WTC11 (cell line): ENCODE results near the gene TTC17. TPM values are rescaled to one million over a fixed set of nuclear protein-coding genes. Genes with fewer than 3 reads are reported as not detected.

Source experiments
- ATAC-seq: fragments of 200-7000 bp; cut with Tn5 transposase; 2 replicates; pipeline ENCODE4 v1.10.0; 2021; ENCODE audit warnings: mild to moderate bottlenecking, moderate library complexity
- CTCF ChIA-PET: fragments of 300-600 bp; sonication (Branson Sonifier 250); formaldehyde crosslinking; loops from one replicate; lab custom pipeline; 2021; ENCODE audit warnings: antibody characterized with exemption; lab: Charles Lee
- POLR2A ChIA-PET: fragments of 350-600 bp; sonication (Branson Sonifier 250); formaldehyde crosslinking; loops from one replicate; lab custom pipeline; 2021; ENCODE audit warnings: antibody characterized with exemption; lab: Charles Lee
- DNase-seq: peaks from one replicate; pipeline ENCODE4 v3.0.0; 2021; ENCODE audit warnings: low spot score
- H3K27ac Mint-ChIP-seq: 2 replicates; pipeline ENCODE4 v1.8.0; 2021; ENCODE audit warnings: mixed read lengths
- H3K27me3 Mint-ChIP-seq: 2 replicates; pipeline ENCODE4 v1.8.0; 2021; ENCODE audit warnings: low read depth, mild to moderate bottlenecking, moderate library complexity, mixed read lengths
- H3K36me3 Mint-ChIP-seq: 2 replicates; pipeline ENCODE4 v1.8.0; 2021; ENCODE audit warnings: mixed read lengths
- H3K4me1 Mint-ChIP-seq: 2 replicates; pipeline ENCODE4 v1.8.0; 2022; ENCODE audit warnings: mixed read lengths
- H3K4me3 Mint-ChIP-seq: 2 replicates; pipeline ENCODE4 v1.8.0; 2021; ENCODE audit warnings: mild to moderate bottlenecking, moderate library complexity, mixed read lengths
- H3K9me3 Mint-ChIP-seq: 2 replicates; pipeline ENCODE4 v1.8.0; 2021; ENCODE audit warnings: mixed read lengths
- ATF3 ChIP-seq: sonication (generic); formaldehyde crosslinking; conservative IDR thresholded peaks from 2 replicates; pipeline ENCODE4 v1.8.1; 2022; ENCODE audit warnings: mild to moderate bottlenecking, missing genetic modification reagents
- ELF4 ChIP-seq: sonication (generic); formaldehyde crosslinking; IDR thresholded peaks from 2 replicates; pipeline ENCODE4 v1.8.1; 2022; ENCODE audit warnings: low read depth, mild to moderate bottlenecking, moderate library complexity, missing genetic modification reagents
- FOXJ3 ChIP-seq: sonication (generic); formaldehyde crosslinking; IDR thresholded peaks from 2 replicates; pipeline ENCODE4 v1.9.0; 2021; ENCODE audit warnings: missing genetic modification reagents, mild to moderate bottlenecking, borderline replicate concordance
- GABPB1 ChIP-seq: sonication (generic); formaldehyde crosslinking; IDR thresholded peaks from 2 replicates; pipeline ENCODE4 v1.8.1; 2023; ENCODE audit warnings: mild to moderate bottlenecking, missing genetic modification reagents
- GRHL2 ChIP-seq: fragments of 250-450 bp; sonication (Bioruptor Pico); IDR thresholded peaks from 2 replicates; pipeline ENCODE4 v1.8.0; 2022; ENCODE audit warnings: mild to moderate bottlenecking, moderate library complexity; ENCODE audit not compliant: insufficient replicate concordance, severe bottlenecking
- GTF2I ChIP-seq: fragments of 250-450 bp; sonication (Bioruptor Pico); conservative IDR thresholded peaks from 2 replicates; pipeline ENCODE4 v1.4.0; 2021; ENCODE audit warnings: mild to moderate bottlenecking
- HMGA2 ChIP-seq: fragments of 250-450 bp; sonication (Bioruptor Pico); IDR thresholded peaks from 2 replicates; pipeline ENCODE4 v1.4.0; 2021; ENCODE audit warnings: mild to moderate bottlenecking, moderate library complexity
- IRF2 ChIP-seq: sonication (generic); formaldehyde crosslinking; IDR thresholded peaks from 2 replicates; pipeline ENCODE4 v1.8.0; 2022; ENCODE audit warnings: low read depth, missing genetic modification reagents, borderline replicate concordance
- NFE2L1 ChIP-seq: sonication (generic); formaldehyde crosslinking; IDR thresholded peaks from 2 replicates; pipeline ENCODE4 v1.8.1; 2023; ENCODE audit warnings: missing genetic modification reagents
- NR3C1 ChIP-seq: sonication (generic); formaldehyde crosslinking; conservative IDR thresholded peaks from 2 replicates; pipeline ENCODE4 v1.8.1; 2023; ENCODE audit warnings: low read depth, mild to moderate bottlenecking, missing genetic modification reagents
- RORB ChIP-seq: fragments of 250-450 bp; sonication (Bioruptor Pico); IDR thresholded peaks from 2 replicates; pipeline ENCODE4 v1.9.0; 2021; ENCODE audit warnings: mild to moderate bottlenecking
- SMAD4 ChIP-seq: sonication (generic); formaldehyde crosslinking; IDR thresholded peaks from 2 replicates; pipeline ENCODE4 v1.8.0; 2022; ENCODE audit warnings: mild to moderate bottlenecking, missing genetic modification reagents
- SP1 ChIP-seq: sonication (generic); formaldehyde crosslinking; conservative IDR thresholded peaks from 2 replicates; pipeline ENCODE4 v1.8.1; 2022; ENCODE audit warnings: missing genetic modification reagents
- TP53 ChIP-seq: sonication (generic); formaldehyde crosslinking; IDR thresholded peaks from 2 replicates; pipeline ENCODE4 v1.8.1; 2023; ENCODE audit warnings: mild to moderate bottlenecking, missing genetic modification reagents
- ZBTB21 ChIP-seq: sonication (generic); formaldehyde crosslinking; IDR thresholded peaks from 2 replicates; pipeline ENCODE4 v1.8.1; 2023; ENCODE audit warnings: mild to moderate bottlenecking, missing genetic modification reagents, borderline replicate concordance
- ZNF138 ChIP-seq: sonication (generic); formaldehyde crosslinking; conservative IDR thresholded peaks from 2 replicates; pipeline ENCODE4 v1.8.1; 2022; ENCODE audit warnings: mild to moderate bottlenecking, moderate library complexity, missing genetic modification reagents
- ZNF317 ChIP-seq: sonication (generic); formaldehyde crosslinking; IDR thresholded peaks from 2 replicates; pipeline ENCODE4 v1.8.1; 2023; ENCODE audit warnings: low read depth, mild to moderate bottlenecking, moderate library complexity, missing genetic modification reagents, borderline replicate concordance
- ZNF423 ChIP-seq: fragments of 250-450 bp; sonication (Bioruptor Pico); IDR thresholded peaks from 2 replicates; pipeline ENCODE4 v2.1.2; 2022; ENCODE audit warnings: mild to moderate bottlenecking, moderate library complexity
- ZNF532 ChIP-seq: fragments of 250-450 bp; sonication (Bioruptor Pico); IDR thresholded peaks from 2 replicates; pipeline ENCODE4 v1.9.0; 2021; ENCODE audit warnings: mild to moderate bottlenecking, borderline replicate concordance
- total RNA-seq: library from RNA; stranded (reverse); gene quantifications from 3 replicates; pipeline ENCODE4 v1.2.3, GENCODE V29; 2021
- TF ChIP-seq, protein P1 (sequence below): sonication (generic); formaldehyde crosslinking; conservative IDR thresholded peaks from 2 replicates; pipeline ENCODE4 v1.8.1; 2023; ENCODE audit warnings: mild to moderate bottlenecking, low read depth, missing genetic modification reagents, moderate library complexity
- TF ChIP-seq, protein P2 (sequence below): sonication (generic); formaldehyde crosslinking; IDR thresholded peaks from 2 replicates; pipeline ENCODE4 v1.8.1; 2023; ENCODE audit warnings: mild to moderate bottlenecking, missing genetic modification reagents
- TF ChIP-seq, protein P3 (sequence below): sonication (generic); formaldehyde crosslinking; IDR thresholded peaks from 2 replicates; pipeline ENCODE4 v1.8.1; 2023; ENCODE audit warnings: mild to moderate bottlenecking, missing genetic modification reagents, moderate library complexity

TTC17 gene
- total RNA-seq, 1 experiment from 2014 or later, result 69.0 TPM

- TF ChIP-seq RORB (CRISPR knock-in tag) (no peak), ATF3 (no peak)
These were observed 2.4 kb upstream of the TTC17 start (continued) for GRCh38 chr11:43356336-43356735.

GRCh38 chr11:43358279-43358800, 380 bp upstream of the TTC17 start:
- H3K27ac Mint-ChIP-seq, result peak overlapping the region; percentile 96
- no peak for DNase-seq
- H3K27me3 Mint-ChIP-seq, result 0 out of 2 replicates have a peak, but pooled peaks cover 4% of the 10 kb centered on the region
- peaks cover 28% of the 10 kb centered on the region for H3K4me1 Mint-ChIP-seq
- ChIA-PET CTCF (interaction anchor here (1.3 to 2.9 kb wide), 2 partner anchors 46 to 61 kb away, joined by 4 to 22 read pairs; partner anchors contain the start of gene API5), POLR2A (interaction anchor here (0.7 to 1.5 kb wide), 4 partner anchors 12 to 47 kb away, joined by 3 to 5 read pairs (median 3); partner anchors contain the start of gene API5)
- TF ChIP-seq ZNF532 (CRISPR knock-in tag), result no peak
- TF ChIP-seq SMAD4 (CRISPR knock-in tag), result no peak
- peak; percentile 6; the same call in 1 of the 2 replicates for ATAC-seq
- H3K4me3 Mint-ChIP-seq, result peak overlapping the region; percentile 95
- no peaks in the 10 kb centered on the region for H3K9me3 Mint-ChIP-seq
- no peaks in the 10 kb centered on the region for H3K36me3 Mint-ChIP-seq

GRCh38 chr11:43359422-43359818, 700 bp downstream of the TTC17 start:
- Mint-ChIP-seq H3K4me3 (peak overlapping the region; percentile 95), H3K27ac (peak overlapping the region; percentile 93), H3K9me3 (peaks cover 4% of the 10 kb centered on the region; the same call in 1 of the 2 replicates), H3K27me3 (0 out of 2 replicates have a peak, but pooled peaks cover 4% of the 10 kb centered on the region), H3K36me3 (peaks cover 4% of the 10 kb centered on the region; the same call in 1 of the 2 replicates), H3K4me1 (peaks cover 28% of the 10 kb centered on the region)
- ATAC-seq (peak; percentile 14), DNase-seq (peak; percentile 21)
- ChIA-PET CTCF (interaction anchor here (0.6 to 1.3 kb wide), 5 partner anchors 48 to 629 kb away, joined by 3 to 4 read pairs (median 3); partner anchors contain the start of gene API5), POLR2A (interaction anchor here (1.0 to 1.4 kb wide), 3 partner anchors 11 to 63 kb away, joined by 3 to 5 read pairs (median 4); partner anchors contain the start of gene API5)
- TF ChIP-seq, protein P1, sequence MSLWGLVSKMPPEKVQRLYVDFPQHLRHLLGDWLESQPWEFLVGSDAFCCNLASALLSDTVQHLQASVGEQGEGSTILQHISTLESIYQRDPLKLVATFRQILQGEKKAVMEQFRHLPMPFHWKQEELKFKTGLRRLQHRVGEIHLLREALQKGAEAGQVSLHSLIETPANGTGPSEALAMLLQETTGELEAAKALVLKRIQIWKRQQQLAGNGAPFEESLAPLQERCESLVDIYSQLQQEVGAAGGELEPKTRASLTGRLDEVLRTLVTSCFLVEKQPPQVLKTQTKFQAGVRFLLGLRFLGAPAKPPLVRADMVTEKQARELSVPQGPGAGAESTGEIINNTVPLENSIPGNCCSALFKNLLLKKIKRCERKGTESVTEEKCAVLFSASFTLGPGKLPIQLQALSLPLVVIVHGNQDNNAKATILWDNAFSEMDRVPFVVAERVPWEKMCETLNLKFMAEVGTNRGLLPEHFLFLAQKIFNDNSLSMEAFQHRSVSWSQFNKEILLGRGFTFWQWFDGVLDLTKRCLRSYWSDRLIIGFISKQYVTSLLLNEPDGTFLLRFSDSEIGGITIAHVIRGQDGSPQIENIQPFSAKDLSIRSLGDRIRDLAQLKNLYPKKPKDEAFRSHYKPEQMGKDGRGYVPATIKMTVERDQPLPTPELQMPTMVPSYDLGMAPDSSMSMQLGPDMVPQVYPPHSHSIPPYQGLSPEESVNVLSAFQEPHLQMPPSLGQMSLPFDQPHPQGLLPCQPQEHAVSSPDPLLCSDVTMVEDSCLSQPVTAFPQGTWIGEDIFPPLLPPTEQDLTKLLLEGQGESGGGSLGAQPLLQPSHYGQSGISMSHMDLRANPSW (CRISPR knock-in tag), result no peak
- TF ChIP-seq NR3C1 (CRISPR knock-in tag) (no peak), TP53 (CRISPR knock-in tag) (no peak), ELF4 (no peak), ZNF423 (no peak), IRF2 (no peak), FOXJ3 (CRISPR knock-in tag) (no peak), GRHL2 (CRISPR knock-in tag) (no peak), GTF2I (no peak), GABPB1 (no peak), SP1 (CRISPR knock-in tag) (no peak), ZBTB21 (CRISPR knock-in tag) (no peak), HMGA2 (CRISPR knock-in tag) (no peak), ZNF138 (CRISPR knock-in tag) (no peak), ZNF317 (CRISPR knock-in tag) (no peak), NFE2L1 (CRISPR knock-in tag) (no peak)
- TF ChIP-seq, protein P2, sequence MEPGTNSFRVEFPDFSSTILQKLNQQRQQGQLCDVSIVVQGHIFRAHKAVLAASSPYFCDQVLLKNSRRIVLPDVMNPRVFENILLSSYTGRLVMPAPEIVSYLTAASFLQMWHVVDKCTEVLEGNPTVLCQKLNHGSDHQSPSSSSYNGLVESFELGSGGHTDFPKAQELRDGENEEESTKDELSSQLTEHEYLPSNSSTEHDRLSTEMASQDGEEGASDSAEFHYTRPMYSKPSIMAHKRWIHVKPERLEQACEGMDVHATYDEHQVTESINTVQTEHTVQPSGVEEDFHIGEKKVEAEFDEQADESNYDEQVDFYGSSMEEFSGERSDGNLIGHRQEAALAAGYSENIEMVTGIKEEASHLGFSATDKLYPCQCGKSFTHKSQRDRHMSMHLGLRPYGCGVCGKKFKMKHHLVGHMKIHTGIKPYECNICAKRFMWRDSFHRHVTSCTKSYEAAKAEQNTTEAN (CRISPR knock-in tag), result no peak
- TF ChIP-seq, protein P3, sequence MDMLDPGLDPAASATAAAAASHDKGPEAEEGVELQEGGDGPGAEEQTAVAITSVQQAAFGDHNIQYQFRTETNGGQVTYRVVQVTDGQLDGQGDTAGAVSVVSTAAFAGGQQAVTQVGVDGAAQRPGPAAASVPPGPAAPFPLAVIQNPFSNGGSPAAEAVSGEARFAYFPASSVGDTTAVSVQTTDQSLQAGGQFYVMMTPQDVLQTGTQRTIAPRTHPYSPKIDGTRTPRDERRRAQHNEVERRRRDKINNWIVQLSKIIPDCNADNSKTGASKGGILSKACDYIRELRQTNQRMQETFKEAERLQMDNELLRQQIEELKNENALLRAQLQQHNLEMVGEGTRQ, result no peak
